Fibroblast of upper back skin (primary cell): Measurements from ENCODE around the gene FBXL4.

ENCODE experiments used
- DNase-seq: peaks from one replicate; pipeline ENCODE4 v3.0.0-alpha.2; 2013

FBXL4 gene

DNA sequence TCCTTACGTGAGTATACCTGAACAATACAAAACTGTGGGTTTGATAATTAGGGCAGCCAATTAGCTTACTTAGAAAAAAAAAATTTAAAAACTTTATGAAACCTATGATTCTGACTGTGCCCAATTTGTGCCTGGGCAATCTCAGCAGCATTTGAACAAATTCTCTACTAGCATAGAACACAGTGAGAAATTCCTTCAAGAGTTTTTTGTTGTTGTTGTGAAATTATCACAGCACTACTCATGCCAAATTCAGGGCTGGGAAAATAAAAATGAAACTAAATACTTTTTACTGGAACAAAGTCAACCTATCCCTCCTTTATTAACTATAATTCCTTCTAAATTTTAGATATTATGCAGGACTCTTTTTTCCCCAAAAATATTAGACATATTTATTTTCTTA, 70.5 kb downstream of the FBXL4 start:
- DNase-seq: no peak

DNA sequence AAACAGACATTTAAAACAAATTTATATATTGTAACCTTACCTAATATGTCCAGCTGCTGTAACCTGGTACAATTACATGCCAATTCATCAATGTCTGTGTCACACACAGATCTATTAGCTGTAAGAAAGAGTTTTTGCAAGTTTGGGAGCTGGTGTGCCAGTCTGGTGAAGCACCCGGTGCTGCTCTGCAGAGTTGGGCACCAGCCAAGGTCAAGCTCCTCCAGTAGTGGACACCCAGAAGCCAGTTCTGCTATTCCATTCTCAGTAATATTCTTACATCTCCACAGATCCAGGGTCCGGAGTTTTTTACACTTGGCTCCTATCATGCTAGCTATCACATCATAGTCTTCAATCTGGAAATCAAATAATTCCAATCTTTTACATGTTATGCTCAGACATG, 72.4 kb downstream of the FBXL4 start:
- DNase-seq: no peak

GRCh38 chr6:98871821-98872220, 75.9 kb downstream of the FBXL4 start:
- no peak for DNase-seq

DNA sequence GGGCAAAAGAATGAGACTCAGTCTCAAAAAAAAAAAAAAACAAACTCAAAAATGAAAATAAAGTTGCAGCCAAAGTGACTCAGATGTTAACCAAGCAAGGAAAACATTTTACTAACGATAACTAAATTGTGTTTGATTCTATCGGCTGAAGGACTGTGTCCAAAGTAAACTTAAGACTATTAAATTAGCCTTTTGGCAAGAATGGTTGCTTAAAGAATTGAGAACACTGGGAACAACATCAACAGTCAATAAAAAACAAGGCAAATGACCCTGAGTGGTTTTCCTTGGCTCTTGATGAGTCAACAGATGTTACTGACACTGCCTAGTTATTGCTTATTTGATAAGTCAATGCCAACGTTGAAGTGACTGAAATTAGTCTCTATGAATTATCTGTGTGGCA, 76.7 kb downstream of the FBXL4 start:
- no peak for DNase-seq

- no peak for DNase-seq
Observed at GRCh38 chr6:98864497-98864896, 83.2 kb downstream of the FBXL4 start.

DNA sequence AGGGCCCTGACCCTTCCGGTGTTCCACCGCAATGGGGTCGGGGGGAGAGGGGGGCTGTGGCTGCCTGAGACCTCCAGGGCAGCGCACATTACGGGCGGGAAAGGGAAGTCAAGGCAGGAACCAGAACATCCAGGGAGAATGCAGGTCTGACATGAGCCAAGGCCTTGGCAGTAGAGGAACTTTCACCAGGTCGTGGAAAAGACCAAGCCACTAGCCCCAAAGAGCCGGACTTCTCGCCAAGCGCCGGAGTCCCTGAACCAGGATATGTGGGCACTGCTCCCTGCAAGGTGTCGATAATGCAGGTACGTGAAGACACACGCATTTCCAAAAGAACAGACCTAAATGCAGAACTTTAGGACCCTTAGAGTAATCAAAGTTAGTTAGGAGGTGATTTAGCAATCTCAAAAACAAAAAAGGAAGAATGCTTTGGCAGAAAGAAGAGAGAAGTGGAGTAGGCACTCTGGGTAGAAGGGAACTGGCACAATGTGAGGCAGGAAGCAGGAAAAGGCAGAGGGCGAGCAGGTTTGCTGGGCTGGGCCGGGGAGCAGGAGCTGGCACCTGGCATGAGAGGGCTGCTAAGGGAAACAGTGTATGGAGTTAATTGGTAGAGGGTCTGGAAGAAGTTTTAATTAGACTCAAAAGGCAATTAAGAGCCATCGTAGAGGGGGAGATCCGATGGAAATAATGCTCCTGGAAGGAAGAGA, 99.1 kb downstream of the FBXL4 start:
- no peak for DNase-seq

GRCh38 chr6:98847779-98848538, 99.8 kb downstream of the FBXL4 start:
- no peak for DNase-seq

GRCh38 chr6:98847416-98847778, 100.3 kb downstream of the FBXL4 start:
- DNase-seq: no peak

- no peak for DNase-seq
Observed at GRCh38 chr6:98846021-98846380, 101.7 kb downstream of the FBXL4 start.

DNA sequence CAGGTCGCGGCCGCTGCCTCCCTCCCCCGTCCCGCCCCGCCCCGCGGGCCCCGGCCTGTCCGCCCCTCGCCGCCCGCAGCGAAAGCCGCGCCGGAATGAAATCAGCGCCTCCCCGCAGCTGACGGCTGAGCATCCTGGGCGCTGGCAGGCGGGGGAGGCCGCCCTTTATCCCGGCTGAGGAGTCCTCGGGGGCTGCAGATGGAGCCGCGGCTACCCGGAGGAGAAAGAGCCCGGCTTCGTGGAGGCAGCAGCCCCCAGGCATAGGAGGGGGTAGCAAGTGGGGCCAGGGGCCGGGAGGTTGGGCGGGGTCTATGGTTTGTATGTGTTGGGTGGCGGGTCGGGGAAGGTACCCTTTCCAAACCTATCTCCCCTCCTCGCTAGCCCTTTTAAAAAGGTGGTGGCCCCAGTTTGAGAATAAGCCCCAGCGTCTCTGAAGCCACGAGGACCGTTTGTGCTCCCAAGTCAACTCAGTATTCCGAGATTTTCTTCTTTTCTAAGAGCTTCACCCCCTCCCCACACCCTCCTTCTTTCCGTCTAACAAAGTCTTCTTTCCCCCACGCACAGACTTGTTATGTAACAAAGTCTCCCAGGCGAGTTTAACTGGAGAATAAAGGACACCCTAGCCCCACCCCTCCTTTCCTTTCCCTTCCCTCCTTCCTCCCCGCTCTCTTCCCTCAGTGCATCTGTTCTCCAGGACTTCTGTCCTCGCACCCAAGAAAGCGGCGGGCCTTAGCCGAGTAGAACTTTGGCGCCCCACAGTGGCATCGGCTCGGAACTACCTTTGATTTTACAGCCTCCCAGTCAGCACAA, 102.3 kb downstream of the FBXL4 start:
- DNase-seq: peak; percentile 89

- DNase-seq: no peak
Observed at GRCh38 chr6:98844244-98845210, 103.2 kb downstream of the FBXL4 start.

DNA sequence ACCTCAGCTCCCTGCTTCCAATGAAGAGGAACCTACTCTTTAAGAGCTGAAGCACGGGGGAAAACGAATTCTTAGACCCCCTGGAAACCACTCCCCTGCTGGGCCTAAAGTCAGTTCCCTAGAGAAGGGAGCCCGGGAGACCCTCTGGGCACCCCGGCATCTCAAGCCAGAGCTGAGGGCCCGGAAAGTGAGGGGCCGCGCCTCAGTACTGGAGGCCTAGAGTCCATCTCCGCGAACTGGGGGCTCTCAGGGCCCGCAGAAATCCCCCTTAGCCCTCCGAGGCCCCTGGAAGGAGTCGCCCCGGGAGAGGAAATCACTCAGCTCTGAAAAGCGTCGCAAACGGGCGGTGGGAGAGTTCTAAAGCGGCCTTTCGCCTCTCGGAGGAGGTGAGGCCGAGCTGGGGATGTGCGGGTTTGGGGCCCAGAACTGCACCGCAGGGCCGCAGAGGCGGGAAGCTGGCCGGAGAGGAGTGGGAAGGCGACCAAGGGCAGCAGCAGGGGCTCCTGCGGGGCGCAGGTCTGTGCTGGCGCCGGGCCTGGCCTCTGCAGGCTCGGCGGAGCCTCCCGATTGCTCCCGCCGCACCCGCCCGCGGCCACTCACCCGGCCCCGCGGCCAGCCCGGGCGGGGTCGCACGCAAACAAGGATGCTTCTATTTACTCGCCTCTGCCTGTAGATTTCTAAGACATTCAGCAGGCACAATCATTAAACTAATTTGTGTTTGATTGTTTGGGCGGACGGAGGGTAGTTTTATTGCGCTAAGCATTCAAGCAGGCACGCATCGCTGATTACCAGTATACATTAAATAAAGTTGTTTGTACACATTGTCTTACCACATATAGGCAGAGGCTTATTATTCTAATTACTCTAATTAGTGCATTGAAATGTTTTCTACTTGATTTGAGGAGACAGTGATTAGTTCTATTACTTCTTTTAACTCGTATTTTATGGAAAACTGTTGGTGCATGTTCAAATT, 104.2 kb downstream of the FBXL4 start:
- DNase-seq: no peak

GRCh38 chr6:98842342-98843180, 105.2 kb downstream of the FBXL4 start:
- DNase-seq: no peak

DNA sequence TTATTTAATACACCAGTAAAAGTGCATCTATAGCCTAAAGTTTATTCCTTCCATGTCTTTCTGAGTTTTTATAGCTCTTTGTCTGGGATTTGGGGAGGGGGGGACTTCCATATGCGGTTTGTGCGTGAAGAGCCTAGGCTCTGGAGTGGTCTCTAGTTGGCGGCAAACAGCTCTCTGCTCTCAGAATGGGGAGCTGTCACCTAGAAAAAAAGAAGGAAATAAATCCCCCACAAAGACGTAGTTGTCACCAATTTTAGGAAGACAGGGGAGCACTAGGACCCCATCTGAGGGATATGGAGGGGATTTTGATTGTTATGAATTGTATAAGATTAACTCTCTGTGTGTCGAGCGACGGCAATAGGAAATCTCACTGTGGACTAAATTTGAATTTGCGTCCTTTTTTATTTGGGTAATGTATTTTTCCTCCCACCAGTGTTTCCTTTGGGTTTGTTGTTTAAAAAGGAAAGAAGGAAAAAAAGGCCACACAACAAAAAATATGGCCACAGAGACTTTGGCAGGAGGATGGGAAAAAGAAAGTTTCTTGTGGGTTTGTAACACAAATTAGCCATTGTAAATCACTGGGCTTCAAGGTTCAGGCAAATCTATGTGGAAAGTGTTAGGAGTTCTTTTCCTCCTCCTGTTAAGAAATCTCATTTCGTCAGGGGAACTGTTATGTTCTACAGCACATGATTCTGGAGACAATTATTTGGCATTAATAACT, 106.0 kb downstream of the FBXL4 start:
- DNase-seq: no peak

GRCh38 chr6:98840996-98841513, 106.7 kb downstream of the FBXL4 start:
- DNase-seq: no peak

DNA sequence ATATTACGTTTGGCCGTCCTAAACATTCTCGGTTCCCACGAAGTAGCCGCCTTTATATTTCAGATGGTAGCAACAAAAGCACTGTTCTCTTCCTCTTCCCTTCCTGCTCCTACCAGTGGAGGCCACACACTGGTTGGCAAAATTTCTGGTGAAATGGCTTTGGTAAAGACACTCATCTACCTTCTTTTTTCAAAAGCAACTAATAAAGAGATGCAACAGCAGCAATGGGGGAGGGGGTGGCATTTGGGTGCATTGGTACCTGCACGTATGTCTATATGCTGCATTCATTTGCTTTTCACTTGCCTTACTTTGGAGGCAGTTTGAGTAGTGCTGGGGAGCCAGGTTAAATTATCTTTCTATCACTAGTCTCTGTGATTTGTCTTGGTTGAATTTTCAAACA, 107.4 kb downstream of the FBXL4 start:
- no peak for DNase-seq

GRCh38 chr6:98839781-98840361, 107.9 kb downstream of the FBXL4 start:
- DNase-seq: peak; percentile 55

- no peak for DNase-seq
Observed at GRCh38 chr6:98838975-98839374, 108.8 kb downstream of the FBXL4 start.

GRCh38 chr6:98838032-98838431, 109.7 kb downstream of the FBXL4 start:
- DNase-seq: no peak
